MM.1S (cell line): ENCODE results near the gene SPEM3.
"Not testable (repeated sequence)": the region's sequence is repeated elsewhere in the genome, so short reads cannot be mapped to it uniquely, and the experiment has no call there.

Experiments
- DNase-seq: peaks from one replicate; pipeline ENCODE4 v3.0.0-alpha.2; 2015
- H2AFZ ChIP-seq: fragments of 300-600 bp; sonication (generic); 2 replicates; pipeline ENCODE4 v1.6.0; 2016; ENCODE audit warnings: antibody characterized with exemption, low read length
- H3F3A ChIP-seq: fragments of 300-600 bp; sonication (generic); 2 replicates; pipeline ENCODE4 v1.6.1; 2016; ENCODE audit warnings: mild to moderate bottlenecking, antibody characterized with exemption, low read length, moderate library complexity, mixed read lengths; ENCODE audit not compliant: insufficient read depth
- H3K27ac ChIP-seq: fragments of 300-600 bp; sonication (generic); 2 replicates; pipeline ENCODE4 v1.5.1; 2016; ENCODE audit warnings: mild to moderate bottlenecking, low read length
- H3K27me3 ChIP-seq: fragments of 300-600 bp; sonication (generic); replicated peaks from 2 replicates; pipeline ENCODE4 v1.6.0; 2016; ENCODE audit warnings: low read length; ENCODE audit not compliant: insufficient read depth
- H3K36me3 ChIP-seq: fragments of 300-600 bp; sonication (generic); replicated peaks from 2 replicates; pipeline ENCODE4 v1.6.1; 2016; ENCODE audit warnings: mild to moderate bottlenecking, low read length, mixed read lengths; ENCODE audit not compliant: insufficient read depth
- H3K4me1 ChIP-seq: fragments of 300-600 bp; sonication (generic); 2 replicates; pipeline ENCODE4 v1.6.1; 2016; ENCODE audit warnings: low read length, mixed read lengths
- H3K4me2 ChIP-seq: fragments of 300-600 bp; sonication (generic); 2 replicates; pipeline ENCODE4 v1.6.0; 2016; ENCODE audit warnings: low read depth, low read length
- H3K4me3 ChIP-seq: fragments of 300-600 bp; sonication (generic); 2 replicates; pipeline ENCODE4 v1.5.1; 2016; ENCODE audit warnings: low read length, mixed read lengths
- H3K79me2 ChIP-seq: fragments of 300-600 bp; sonication (generic); 2 replicates; pipeline ENCODE4 v1.6.1; 2016; ENCODE audit warnings: mixed run types, low read length, mixed read lengths
- H3K9ac ChIP-seq: fragments of 300-600 bp; sonication (generic); 2 replicates; pipeline ENCODE4 v1.6.1; 2016; ENCODE audit warnings: low read length, mixed read lengths
- H3K9me2 ChIP-seq: fragments of 300-600 bp; sonication (generic); replicated peaks from 2 replicates; pipeline ENCODE4 v1.6.1; 2016; ENCODE audit warnings: mild to moderate bottlenecking, low read length, mixed read lengths; ENCODE audit not compliant: insufficient read depth
- H3K9me3 ChIP-seq: fragments of 300-600 bp; sonication (generic); replicated peaks from 2 replicates; pipeline ENCODE4 v1.6.1; 2016; ENCODE audit warnings: mild to moderate bottlenecking, low read length, mixed read lengths; ENCODE audit not compliant: insufficient read depth
- H4K20me1 ChIP-seq: fragments of 300-600 bp; sonication (generic); 2 replicates; pipeline ENCODE4 v1.6.1; 2016; ENCODE audit warnings: mild to moderate bottlenecking, low read length, moderate library complexity, mixed read lengths; ENCODE audit not compliant: insufficient read depth
- CTCF ChIP-seq: fragments of 300-600 bp; sonication (generic); IDR thresholded peaks from 2 replicates; pipeline ENCODE4 v1.5.1; 2016; ENCODE audit warnings: antibody characterized with exemption, low read length, mixed read lengths
- EZH2 ChIP-seq: fragments of 300-600 bp; sonication (generic); optimal IDR thresholded peaks from 2 replicates; pipeline ENCODE3; 2017; ENCODE audit warnings: low read depth, mild to moderate bottlenecking, antibody characterized with exemption, low read length, mixed read lengths
- EZH2phosphoT487 ChIP-seq: fragments of 300-600 bp; sonication (generic); IDR thresholded peaks from 2 replicates; pipeline ENCODE4 v1.6.1; 2018; ENCODE audit warnings: antibody characterized with exemption, low read length

Gene SPEM3

DNA sequence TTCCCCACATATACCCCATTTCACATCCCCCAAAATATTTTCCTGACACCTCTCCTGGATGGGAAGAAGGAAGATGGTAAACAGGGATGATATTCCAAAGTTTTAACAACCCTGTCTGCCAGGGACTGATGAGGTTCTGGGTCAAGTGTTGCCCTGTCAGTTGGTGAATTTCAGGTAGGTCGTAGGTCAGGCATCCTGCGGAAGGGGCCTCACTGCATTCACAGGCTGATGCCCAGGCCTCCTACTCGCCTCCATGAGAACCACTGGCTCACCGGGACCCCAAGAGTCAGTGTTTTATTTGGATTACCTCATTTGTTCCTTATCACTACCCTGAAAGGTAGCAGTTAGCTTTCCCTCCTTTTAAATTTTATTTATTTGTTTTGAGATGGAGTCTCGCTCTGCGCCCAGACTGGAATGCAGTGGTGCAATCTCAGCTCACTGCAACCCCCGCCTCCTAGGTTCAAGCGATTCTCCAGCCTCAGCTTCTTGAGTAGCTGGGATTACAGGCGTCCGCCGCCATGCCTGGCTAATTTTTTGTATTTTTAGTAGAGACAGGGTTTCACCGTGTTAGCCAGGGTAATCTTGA is 40.2 kb downstream of the SPEM3 start:
- TF ChIP-seq EZH2phosphoT487: no peak
- TF ChIP-seq CTCF: no peak
- TF ChIP-seq EZH2: no peak
- H3K36me3 ChIP-seq: no peaks in the 10 kb centered on the region

GRCh38 chr17:7469843-7470242 is 41.2 kb downstream of the SPEM3 start:
- not testable (repeated sequence) for H3K9me3 ChIP-seq, H3K79me2 ChIP-seq, H2AFZ ChIP-seq, H3K4me3 ChIP-seq, H3K9ac ChIP-seq, H4K20me1 ChIP-seq, H3K27ac ChIP-seq, H3K9me2 ChIP-seq, H3K4me2 ChIP-seq, H3F3A ChIP-seq, H3K4me1 ChIP-seq, H3K36me3 ChIP-seq, H3K27me3 ChIP-seq, DNase-seq

More for the DNA sequence above, 40.2 kb downstream of the SPEM3 start:
- H3K27ac ChIP-seq: no peak overlapping the region
- no peaks in the 10 kb centered on the region for H4K20me1 ChIP-seq
- no peaks in the 10 kb centered on the region for H3K27me3 ChIP-seq
- no peak overlapping the region for H2AFZ ChIP-seq
- no peak overlapping the region for H3K4me3 ChIP-seq
- no peaks in the 10 kb centered on the region for H3K4me1 ChIP-seq
- no peaks in the 10 kb centered on the region for H3K9me2 ChIP-seq
- no peaks in the 10 kb centered on the region for H3F3A ChIP-seq
- no peaks in the 10 kb centered on the region for H3K9me3 ChIP-seq
- no peak for DNase-seq
- H3K79me2 ChIP-seq: no peaks in the 10 kb centered on the region
- no peak overlapping the region for H3K9ac ChIP-seq
- H3K4me2 ChIP-seq: no peak overlapping the region

- H3K4me2 ChIP-seq, H3K79me2 ChIP-seq, H4K20me1 ChIP-seq: not testable (repeated sequence)
Observed at GRCh38 chr17:7470457-7470973, 41.9 kb downstream of the SPEM3 start.

GRCh38 chr17:7471729-7472128 is 43.1 kb downstream of the SPEM3 start:
- Histone ChIP-seq H3K27me3 (no peaks in the 10 kb centered on the region), H3K9me3 (no peaks in the 10 kb centered on the region), H3K9ac (no peak overlapping the region), H3K4me1 (no peaks in the 10 kb centered on the region), H3K36me3 (no peaks in the 10 kb centered on the region), H3F3A (no peaks in the 10 kb centered on the region), H3K27ac (no peak overlapping the region), H3K79me2 (no peaks in the 10 kb centered on the region), H2AFZ (no peak overlapping the region), H3K9me2 (no peaks in the 10 kb centered on the region), H3K4me3 (no peak overlapping the region), H4K20me1 (no peaks in the 10 kb centered on the region), H3K4me2 (no peak overlapping the region)
- DNase-seq: no peak
- no peak for TF ChIP-seq EZH2
- TF ChIP-seq EZH2phosphoT487: no peak
- TF ChIP-seq CTCF: no peak

More at GRCh38 chr17:7470457-7470973, 41.9 kb downstream of the SPEM3 start:
- H2AFZ ChIP-seq, H3K4me1 ChIP-seq, H3K9me2 ChIP-seq, H3K9ac ChIP-seq, H3K36me3 ChIP-seq, H3K9me3 ChIP-seq, H3K27ac ChIP-seq, H3K4me3 ChIP-seq, H3K27me3 ChIP-seq, DNase-seq, H3F3A ChIP-seq: not testable (repeated sequence)

GRCh38 chr17:7474767-7475166 is 46.1 kb downstream of the SPEM3 start:
- not testable (repeated sequence) for H3K36me3 ChIP-seq, H3K9ac ChIP-seq, H4K20me1 ChIP-seq, H3K4me1 ChIP-seq, H3K27me3 ChIP-seq, H3K4me3 ChIP-seq, H3F3A ChIP-seq, H2AFZ ChIP-seq, H3K9me3 ChIP-seq, DNase-seq, H3K27ac ChIP-seq, H3K79me2 ChIP-seq, H3K9me2 ChIP-seq, H3K4me2 ChIP-seq
